Hematopoietic multipotent progenitor cell treated with erythropoietin and hydrocortisone succinate and interleukin-3 and kit ligand, for 15 days (in vitro differentiated cells): ENCODE measurements around the gene PCP2.

Experiments
- DNase-seq: peaks from one replicate; pipeline ENCODE4 v3.0.0-alpha.2; 2015; ENCODE audit warnings: low spot score

Gene PCP2

GRCh38 chr19:7618771-7619510 is 14.6 kb downstream of the PCP2 start:
- DNase-seq = no peak

DNA sequence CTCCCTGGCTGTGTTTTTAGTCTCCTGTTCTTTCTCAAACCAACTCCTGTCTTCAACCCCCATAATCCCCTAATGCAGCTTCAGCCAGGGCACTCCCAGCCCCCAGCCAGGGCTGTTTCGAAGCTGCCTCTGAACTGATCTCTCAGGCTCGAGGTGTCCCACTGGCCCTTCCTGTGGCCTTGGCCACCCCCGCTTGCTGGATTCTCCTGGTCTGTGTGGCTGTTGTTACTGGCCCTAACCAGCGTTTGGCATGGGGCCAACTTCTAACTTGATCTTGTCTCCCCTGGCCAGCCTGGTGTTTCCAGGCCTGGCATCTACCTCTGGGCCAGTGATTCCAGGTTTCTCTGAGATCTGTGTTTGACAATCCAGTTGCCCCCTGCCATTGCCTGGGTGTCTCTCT is 15.2 kb downstream of the PCP2 start:
- no peak for DNase-seq

GRCh38 chr19:7617735-7618134 is 15.8 kb downstream of the PCP2 start:
- DNase-seq = no peak

DNA sequence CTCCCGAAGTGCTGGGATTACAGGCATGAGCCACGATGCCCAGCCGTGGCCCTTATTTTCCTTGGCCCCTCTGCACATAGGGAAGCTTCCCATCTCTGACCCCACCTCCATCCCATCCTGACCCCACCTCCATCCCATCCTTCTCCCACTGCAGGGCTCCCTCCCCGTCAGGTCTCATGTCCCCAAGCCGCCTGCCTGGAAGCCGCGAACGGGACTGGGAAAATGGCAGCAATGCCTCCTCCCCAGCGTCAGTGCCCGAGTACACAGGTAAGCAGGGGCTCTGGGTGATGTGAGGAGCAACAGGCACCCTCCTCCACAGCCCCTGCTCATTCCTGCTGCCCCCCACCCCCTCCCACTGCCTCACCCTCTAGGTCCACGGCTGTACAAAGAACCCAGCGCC is 16.3 kb downstream of the PCP2 start:
- no peak for DNase-seq

- no peak for DNase-seq
These were observed 18.4 kb downstream of the PCP2 start for GRCh38 chr19:7614859-7615741.

DNA sequence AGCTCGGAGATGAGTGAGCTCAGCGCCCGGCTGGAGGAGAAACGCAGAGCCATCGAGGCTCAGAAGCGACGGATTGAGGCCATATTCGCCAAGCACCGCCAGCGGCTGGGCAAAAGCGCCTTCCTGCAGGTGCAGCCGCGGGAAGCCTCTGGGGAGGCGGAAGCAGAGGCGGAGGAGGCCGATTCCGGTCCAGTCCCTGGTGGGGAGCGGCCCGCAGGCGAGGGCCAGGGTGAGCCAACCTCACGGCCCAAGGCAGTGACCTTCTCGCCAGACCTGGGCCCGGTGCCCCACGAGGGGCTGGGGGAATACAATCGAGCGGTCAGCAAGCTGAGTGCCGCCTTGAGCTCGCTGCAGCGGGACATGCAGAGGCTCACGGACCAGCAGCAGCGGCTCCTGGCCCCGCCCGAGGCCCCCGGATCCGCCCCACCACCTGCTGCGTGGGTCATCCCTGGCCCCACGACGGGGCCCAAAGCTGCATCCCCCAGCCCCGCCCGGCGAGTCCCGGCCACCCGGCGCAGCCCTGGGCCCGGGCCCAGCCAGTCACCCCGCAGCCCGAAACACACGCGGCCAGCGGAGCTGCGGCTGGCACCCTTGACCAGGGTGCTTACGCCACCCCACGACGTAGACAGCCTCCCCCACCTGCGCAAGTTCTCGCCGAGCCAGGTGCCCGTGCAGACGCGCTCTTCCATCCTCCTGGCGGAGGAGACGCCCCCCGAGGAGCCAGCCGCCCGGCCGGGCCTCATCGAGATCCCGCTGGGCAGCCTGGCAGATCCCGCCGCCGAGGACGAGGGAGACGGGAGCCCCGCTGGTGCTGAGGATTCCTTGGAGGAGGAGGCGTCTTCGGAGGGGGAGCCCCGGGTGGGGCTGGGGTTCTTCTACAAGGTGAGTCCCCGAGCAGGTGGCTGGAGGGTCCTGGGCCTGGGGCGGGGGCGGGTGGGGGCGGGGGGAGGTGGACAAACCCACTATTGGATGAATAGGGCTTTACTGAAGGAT is 20.9 kb downstream of the PCP2 start:
- DNase-seq = no peak

- DNase-seq = no peak
These were observed 21.8 kb downstream of the PCP2 start for GRCh38 chr19:7611541-7612279.

- no peak for DNase-seq
These were observed 22.9 kb downstream of the PCP2 start for GRCh38 chr19:7610491-7611240.

GRCh38 chr19:7607874-7608560 is 25.5 kb downstream of the PCP2 start:
- no peak for DNase-seq

- DNase-seq = no peak
These were observed 26.2 kb downstream of the PCP2 start for GRCh38 chr19:7607212-7607873.

DNA sequence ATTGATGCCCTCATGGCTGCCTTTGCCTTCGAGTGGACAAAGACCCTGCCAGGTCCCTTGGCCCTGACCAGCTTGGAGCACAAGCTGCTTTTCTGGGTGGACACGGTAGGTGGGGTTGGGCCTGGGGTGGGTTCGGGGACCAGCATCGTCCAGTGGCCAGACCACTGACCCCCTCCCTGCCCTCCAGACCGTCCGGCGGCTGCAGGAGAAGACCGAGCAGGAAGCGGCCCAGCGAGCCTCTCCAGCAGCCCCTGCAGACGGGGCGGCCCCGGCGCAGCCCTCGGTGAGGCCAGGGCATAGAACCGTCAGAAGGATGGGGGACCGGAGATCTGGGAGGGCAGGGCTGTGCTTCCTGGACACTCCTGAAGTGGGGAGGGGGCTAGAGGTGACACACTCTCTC is 27.2 kb downstream of the PCP2 start:
- DNase-seq = no peak

DNA sequence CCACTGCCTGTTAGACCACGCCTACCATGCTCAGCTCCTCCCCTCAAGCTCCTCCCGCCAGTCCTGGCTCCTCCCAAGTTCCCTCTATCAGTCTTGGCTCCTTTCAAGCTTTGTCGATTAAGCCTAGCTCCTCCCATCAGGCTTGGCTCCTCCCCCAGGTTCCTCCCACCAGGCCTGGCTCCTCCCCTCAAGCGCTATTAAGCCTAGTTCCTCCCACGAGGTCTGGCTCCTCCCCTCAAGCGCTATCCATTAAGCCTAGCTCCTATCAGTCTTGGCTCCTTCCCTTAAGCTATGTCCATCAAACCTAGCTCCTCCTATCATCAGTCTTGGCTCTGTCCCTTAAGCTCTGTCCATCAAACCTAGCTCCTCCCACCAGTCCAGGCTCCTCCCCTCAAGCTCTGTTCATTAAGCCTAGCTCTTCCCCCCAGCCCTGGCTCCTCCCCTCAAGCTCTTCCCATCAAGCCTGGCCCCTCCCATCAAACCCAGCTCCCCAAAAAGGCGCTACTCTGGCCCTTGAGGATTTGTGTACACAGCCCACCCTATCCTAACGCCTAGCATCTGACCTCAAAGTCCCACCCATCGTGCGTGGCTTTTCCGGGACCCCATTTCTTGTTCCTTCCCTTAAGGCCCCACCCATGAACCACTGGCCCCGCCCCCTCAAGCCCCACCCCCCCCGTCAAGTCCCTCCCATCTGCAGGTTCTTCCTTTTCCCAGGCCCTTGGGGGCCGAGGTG is 27.9 kb downstream of the PCP2 start:
- DNase-seq = peak; percentile 66

- no peak for DNase-seq
These were observed 29.6 kb downstream of the PCP2 start for GRCh38 chr19:7603919-7604318.

DNA sequence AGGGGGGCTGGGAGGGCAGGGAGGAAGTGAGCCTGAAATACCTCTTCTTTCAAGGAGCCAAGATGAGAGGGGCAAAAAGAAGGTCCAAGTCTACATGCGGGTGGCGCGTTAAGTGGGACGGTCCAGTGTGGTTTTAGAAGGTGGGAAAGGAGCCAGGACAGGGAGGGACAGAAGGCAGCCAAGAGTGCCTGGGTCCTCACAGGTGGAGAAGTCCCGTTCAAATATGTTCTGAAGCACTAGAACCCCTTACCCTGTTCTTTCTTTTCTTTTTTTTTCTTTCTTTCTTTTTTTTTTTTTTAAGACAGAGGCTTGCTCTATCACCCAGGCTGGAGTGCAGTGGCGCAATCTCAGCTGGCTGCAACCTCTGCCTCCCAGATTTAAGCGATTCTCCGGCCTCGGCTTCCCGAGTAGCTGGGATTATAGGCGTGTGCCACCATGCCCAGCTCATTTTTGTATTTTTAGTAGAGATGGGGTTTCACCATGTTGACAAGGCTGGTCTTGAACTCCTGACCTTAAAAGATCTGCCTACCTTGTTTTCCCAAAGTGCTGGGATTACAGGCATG is 30.5 kb downstream of the PCP2 start:
- DNase-seq = no peak

GRCh38 chr19:7602240-7602934 is 31.1 kb downstream of the PCP2 start:
- no peak for DNase-seq

DNA sequence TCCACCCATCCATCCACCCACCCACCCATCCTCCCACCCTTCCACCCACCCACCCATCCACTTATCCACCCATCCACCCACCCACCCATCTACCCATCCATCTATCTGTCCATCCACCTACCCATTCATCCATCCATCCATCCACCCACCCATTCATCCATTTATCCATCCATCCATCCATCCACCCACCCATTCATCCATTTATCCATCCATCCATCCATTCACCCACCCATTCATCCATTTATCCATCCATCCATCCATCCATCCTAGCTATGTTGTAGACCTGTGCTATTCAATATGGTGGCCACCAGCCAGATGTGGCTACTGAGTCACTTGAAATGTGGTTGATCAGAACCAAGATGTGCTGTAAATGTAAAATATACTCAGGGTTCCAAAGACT is 32.8 kb downstream of the PCP2 start:
- DNase-seq = no peak

DNA sequence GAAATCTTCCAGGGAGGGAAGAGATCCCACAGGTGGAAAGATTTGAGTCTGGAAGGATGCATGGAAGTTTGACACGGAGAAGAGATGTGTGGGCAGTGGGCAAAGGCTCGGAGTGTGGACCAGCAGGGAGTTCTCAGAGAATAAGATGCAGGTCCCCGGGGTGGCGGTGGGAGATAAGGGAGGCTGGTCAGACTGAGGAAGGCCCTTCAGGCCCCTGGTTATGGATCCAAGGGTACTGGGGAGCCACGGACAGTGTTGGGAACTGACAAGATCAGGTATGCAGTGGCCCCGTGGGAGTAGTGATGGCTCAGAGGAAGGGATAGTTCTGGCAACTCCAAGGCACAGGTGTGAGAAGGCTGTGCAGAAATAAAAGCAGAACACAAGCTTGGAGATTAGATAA is 35.3 kb downstream of the PCP2 start:
- DNase-seq = no peak

DNA sequence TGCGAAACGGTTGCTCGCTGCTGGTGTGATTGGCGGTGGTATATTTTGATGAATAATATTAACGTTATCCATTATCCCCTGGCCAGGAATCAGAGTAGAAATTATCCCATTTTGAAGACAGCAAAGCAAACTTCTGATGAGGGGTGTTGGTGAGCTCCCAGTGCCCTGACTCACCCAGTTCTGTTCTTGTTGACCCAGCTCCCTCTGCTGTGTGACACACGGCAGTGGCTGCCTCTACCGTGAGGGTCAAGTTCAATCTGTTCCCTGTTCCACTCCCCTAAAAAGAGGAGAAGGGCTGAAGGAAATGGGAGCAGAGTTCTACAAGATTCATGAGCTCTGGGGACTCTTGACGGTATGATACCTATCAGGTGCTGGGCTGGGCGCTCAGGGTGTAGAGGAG is 35.8 kb downstream of the PCP2 start:
- DNase-seq = no peak
